Pons (tissue), 1 donor: ENCODE results near the gene MDGA2.
"Not testable (repeated sequence)": the region's sequence is repeated elsewhere in the genome, so short reads cannot be mapped to it uniquely, and the experiment has no call there.

ENCODE experiments used
- DNase-seq: peaks from one replicate; pipeline ENCODE4 v3.0.0-alpha.2; 2016; ENCODE audit warnings: low spot score

MDGA2 gene

GRCh38 chr14:47226877-47227520 lies 448.4 kb downstream of the MDGA2 start:
- no peak for DNase-seq

GRCh38 chr14:47223656-47224055 lies 451.7 kb downstream of the MDGA2 start:
- DNase-seq: no peak

DNA sequence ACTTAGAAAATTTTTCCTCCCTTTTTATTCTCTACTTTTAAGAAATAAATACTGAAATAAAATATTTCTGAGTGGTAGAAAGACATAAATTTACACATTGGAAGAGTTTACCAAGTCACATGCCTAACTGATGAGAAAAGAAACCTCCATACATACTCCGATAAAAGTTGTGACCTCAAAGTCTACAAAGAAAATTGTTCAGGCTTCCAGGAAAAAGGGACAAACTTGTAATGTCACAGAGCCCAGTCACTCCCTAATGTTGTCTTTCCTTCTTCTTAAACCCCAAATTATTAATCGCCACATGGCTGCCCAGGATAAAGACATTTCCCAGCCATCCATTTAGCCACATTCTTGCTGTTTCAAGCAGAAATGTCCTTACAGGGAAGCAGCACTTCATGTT lies 455.3 kb downstream of the MDGA2 start:
- no peak for DNase-seq

DNA sequence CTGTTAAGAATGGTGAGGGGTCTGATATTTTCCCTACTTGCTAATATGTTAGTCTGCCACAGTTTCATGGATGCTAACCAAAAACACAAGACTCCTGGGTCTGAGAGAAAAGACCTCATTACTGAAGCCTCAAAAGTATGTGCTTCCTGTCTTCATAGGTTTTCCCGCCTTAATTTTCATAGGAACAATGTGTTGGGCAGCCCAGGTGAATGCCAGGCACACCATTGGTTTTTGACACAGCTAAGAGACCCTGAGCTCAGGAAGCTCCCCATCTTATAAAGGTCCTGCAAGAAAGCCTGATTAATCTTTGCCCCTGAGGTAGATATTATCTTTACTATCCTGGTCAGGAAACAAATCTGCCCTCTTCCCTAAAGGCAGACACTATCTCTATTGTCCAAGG lies 464.1 kb downstream of the MDGA2 start:
- no peak for DNase-seq

DNA sequence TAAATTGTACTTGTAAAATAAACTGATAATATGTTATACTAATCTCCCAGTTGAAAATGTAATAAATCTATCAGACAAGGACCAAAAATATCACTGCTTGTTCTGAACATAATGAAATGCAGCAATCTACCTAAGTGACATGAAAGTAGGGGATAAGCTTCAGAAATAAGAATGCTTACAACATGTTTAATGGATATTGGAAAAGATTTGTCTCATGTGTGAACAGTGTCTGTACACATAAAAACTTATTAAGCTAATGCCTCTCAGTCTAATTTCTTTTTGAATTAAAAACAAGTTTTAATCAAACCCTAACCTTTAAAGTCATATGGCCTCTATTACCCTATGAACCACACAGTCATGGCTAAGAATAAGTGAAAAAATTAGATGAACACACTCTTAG lies 465.3 kb downstream of the MDGA2 start:
- DNase-seq: no peak

DNA sequence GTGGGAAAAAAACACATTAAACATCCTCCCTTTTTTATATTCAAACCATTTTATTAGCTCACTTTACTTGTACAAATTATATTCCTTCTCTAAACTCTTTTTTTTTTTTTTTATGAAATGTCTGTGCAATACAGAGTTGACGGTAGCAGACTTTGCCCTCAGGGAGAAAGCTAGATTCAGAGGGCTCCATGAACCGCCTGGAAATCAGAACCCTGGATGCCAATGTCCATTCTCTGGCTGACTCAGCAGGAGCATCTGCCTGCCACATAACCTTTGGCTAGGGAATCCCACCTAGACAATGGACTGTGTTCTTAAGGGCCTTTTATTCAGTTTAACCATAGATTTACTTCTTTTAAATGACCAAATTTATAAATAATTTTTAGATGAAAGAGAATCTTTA lies 467.0 kb downstream of the MDGA2 start:
- DNase-seq: no peak

GRCh38 chr14:47207617-47208016 lies 467.8 kb downstream of the MDGA2 start:
- DNase-seq: peak; percentile 59

GRCh38 chr14:47200740-47201139 lies 474.7 kb downstream of the MDGA2 start:
- DNase-seq: no peak

GRCh38 chr14:47195582-47195981 lies 479.8 kb downstream of the MDGA2 start:
- no peak for DNase-seq

GRCh38 chr14:47194055-47194454 lies 481.4 kb downstream of the MDGA2 start:
- no peak for DNase-seq

GRCh38 chr14:47192203-47192602 lies 483.2 kb downstream of the MDGA2 start:
- DNase-seq: not testable (repeated sequence)

DNA sequence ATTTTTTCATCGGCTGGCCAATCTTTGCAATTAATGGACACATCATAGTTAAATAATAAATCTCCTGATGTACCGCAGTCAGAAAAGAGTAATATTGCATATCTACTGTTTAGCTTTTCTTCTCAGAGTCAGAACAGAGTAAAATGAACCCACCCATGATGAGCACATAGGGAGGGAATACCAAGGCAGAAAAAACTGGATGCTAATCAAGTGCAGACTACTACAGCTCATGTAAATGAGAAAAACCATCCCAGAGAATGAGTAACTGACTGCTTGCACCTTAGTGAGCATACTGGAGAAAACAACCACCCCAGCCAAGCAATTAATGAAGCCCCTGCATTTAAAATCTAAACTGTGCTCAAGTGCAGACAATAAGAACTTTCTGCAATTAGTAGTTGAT lies 483.7 kb downstream of the MDGA2 start:
- DNase-seq: no peak

- no peak for DNase-seq
Observed at GRCh38 chr14:47189911-47190484, 485.4 kb downstream of the MDGA2 start.

GRCh38 chr14:47186486-47186885 lies 488.9 kb downstream of the MDGA2 start:
- DNase-seq: no peak

DNA sequence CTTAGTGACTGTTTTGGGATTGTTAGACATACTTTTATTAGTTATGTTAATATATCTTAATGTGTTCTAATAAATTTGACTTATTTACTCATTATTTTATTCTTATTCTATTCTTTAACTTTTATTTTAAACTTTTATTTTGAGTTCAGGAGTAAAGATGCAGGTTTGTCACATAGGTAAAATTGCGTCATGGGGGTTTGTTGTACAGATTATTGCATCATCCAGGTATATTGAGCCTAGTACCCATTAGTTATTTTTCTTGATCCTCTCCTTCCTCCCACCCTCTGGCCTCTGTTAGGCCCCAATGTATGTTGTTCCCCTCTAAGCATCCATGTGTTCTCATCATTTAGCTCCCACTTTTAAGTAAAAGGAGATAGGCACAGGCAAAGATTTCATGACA lies 495.5 kb downstream of the MDGA2 start:
- no peak for DNase-seq

DNA sequence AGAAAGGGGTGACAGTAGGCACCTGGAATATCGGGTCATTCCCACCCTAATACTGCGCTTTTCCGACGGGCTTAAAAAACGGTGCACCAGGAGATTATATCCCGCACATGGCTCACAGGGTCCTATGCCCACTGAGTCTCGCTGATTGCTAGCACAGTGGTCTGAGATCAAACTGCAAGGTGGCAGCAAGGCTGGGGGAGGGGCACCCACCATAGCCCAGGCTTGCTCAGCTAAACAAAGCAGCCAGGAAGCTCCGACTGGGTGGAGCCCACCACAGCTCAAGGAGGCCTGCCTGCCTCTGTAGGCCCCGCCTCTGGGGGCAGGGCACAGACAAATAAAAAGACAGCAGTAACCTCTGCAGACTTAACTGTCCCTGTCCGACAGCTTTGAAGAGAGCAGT lies 503.5 kb downstream of the MDGA2 start:
- DNase-seq: not testable (repeated sequence)

GRCh38 chr14:47167402-47167801 lies 508.0 kb downstream of the MDGA2 start:
- no peak for DNase-seq

DNA sequence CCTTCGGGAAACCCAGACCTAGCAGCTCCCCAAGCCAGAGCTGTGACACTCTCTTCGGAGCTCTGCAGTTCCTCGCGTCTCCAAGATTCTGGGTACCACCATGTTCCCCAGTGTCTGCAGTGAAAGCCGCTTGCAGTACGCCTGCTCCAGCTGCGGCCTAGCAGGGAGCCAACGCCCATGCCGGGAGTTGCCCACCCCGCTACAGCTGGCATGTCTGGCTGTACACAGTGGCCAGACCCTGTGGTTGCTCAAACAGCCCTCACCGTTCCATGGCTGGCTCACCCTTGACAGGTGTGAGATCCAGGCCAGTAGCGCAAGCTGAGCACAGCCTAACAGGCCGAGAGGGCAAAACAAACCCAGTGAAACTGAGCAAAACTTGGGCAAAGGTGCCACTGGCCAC lies 520.0 kb downstream of the MDGA2 start:
- no peak for DNase-seq

GRCh38 chr14:47154276-47154797 lies 521.1 kb downstream of the MDGA2 start:
- no peak for DNase-seq

DNA sequence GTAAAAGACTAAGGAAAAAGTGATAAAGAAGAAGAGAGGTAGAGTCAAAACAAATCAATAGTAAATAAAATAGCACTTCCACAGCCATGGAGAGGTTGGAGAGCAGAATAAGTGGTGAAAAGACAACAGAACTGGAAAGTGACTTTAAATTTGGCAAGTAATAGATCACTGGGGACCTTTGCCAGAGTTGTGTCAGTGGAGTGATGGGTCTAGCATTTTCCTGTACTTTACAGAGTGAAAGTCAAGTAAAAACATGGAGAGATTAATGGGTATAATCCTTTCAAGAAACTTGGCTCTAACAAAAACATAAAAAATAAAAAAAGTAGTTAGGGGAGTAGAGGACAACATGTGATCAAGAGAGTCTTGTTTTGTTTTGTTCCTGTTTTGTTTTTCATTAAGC lies 521.7 kb downstream of the MDGA2 start:
- DNase-seq: no peak

DNA sequence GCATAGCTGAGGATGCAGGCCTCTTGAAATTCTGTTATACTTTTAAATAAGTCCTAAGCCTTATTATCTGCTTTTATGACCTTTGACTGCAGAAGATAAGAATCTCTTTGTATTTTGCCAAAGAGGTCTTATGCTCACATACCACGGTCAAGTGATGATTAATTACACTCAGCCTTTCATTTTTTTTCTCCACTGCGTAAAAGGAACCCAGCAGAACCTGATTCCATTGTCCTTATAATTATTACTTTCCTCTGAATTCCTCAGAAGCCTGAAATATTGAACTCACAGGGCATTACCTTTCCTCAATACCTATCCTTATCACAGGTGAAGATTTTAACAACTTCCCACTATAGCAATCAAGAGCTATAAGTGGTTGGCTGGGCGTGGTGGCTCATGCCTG lies 525.1 kb downstream of the MDGA2 start:
- DNase-seq: no peak

DNA sequence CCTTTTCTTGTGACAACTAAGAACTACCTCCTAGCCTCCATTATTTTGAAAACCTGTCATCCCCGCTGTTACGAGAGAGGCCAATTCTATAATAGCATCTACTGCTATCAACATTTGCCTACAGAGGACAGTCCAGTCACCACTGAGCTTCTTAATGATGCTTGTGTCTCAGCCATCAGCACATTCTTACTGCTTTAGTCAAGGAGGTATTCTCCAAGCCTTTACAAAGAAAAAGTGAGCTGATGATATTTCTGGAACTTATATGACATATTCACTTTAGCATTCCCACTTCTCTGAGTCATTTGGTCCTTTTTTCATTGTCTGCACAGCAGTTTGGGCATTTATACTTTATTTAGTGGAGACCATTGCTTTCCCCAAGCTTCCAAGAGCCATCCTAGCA lies 526.1 kb downstream of the MDGA2 start:
- no peak for DNase-seq

- no peak for DNase-seq
Observed at GRCh38 chr14:47148686-47149085, 526.7 kb downstream of the MDGA2 start.

GRCh38 chr14:47120645-47121044 lies 554.8 kb downstream of the MDGA2 start:
- DNase-seq: no peak
